ENCODE data around the gene CNGA2. TPM values are rescaled to one million over a fixed set of nuclear protein-coding genes. Genes with fewer than 3 reads are reported as not detected.

CNGA2 gene
- total RNA-seq, 1 experiment from 2014 or later = not detected

DNA sequence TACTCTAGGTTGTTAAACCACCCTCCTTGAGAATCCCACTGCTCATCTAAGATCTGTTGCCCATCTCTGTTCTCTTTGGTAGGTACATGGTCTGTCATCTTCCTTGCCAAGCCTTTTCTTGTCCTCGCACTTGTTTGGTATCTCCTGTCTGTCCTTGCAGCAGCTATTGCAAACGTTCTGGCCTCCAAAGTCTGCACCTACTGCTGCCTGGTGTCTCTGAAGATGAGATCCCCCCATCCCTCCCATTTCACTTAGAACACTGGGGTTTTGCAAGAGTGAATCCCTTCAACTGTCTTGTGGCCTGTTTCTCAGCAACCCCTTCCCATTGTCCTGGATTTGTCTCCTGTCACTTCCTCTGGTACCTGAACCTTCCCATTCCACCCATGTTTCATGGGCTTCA is 673 bp downstream of the CNGA2 start:
- no peak for TF ChIP-seq POLR2AphosphoS5 (IDR thresholded peaks at IDR 0.05; ENCODE audit: low read depth, low read length)
- no peak for TF ChIP-seq YY1 (IDR thresholded peaks at IDR 0.05; ENCODE audit: extremely low read depth, insufficient replicate concordance, low read depth, low read length)
- no peak for TF ChIP-seq CEBPB (IDR thresholded peaks at IDR 0.05; ENCODE audit: low read depth)
- TF ChIP-seq POLR2A (IDR thresholded peaks at IDR 0.05; ENCODE audit: borderline replicate concordance, extremely low read depth, insufficient read depth, insufficient read length) = no peak
- no peak for TF ChIP-seq SP1 (IDR thresholded peaks at IDR 0.05; ENCODE audit: low read depth)
- no peak for TF ChIP-seq SIN3A (IDR thresholded peaks at IDR 0.05; ENCODE audit: low read depth)
- no peak for TF ChIP-seq EZH2 (IDR thresholded peaks at IDR 0.05)
- no peak for TF ChIP-seq JUND (IDR thresholded peaks at IDR 0.05)
- no peak for TF ChIP-seq ZNF274 (IDR thresholded peaks at IDR 0.05; ENCODE audit: low read depth, low read length)
- TF ChIP-seq, protein P1, sequence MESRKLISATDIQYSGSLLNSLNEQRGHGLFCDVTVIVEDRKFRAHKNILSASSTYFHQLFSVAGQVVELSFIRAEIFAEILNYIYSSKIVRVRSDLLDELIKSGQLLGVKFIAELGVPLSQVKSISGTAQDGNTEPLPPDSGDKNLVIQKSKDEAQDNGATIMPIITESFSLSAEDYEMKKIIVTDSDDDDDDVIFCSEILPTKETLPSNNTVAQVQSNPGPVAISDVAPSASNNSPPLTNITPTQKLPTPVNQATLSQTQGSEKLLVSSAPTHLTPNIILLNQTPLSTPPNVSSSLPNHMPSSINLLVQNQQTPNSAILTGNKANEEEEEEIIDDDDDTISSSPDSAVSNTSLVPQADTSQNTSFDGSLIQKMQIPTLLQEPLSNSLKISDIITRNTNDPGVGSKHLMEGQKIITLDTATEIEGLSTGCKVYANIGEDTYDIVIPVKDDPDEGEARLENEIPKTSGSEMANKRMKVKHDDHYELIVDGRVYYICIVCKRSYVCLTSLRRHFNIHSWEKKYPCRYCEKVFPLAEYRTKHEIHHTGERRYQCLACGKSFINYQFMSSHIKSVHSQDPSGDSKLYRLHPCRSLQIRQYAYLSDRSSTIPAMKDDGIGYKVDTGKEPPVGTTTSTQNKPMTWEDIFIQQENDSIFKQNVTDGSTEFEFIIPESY (IDR thresholded peaks at IDR 0.05; ENCODE audit: extremely low read depth, insufficient replicate concordance, low read length) = no peak
- no peak for TF ChIP-seq RAD21 (IDR thresholded peaks at IDR 0.05; ENCODE audit: low read depth)
- no peak for TF ChIP-seq ELF1 (IDR thresholded peaks at IDR 0.05; ENCODE audit: borderline replicate concordance, low read depth)
- TF ChIP-seq EGR1 (IDR thresholded peaks at IDR 0.05; ENCODE audit: low read depth) = no peak
- TF ChIP-seq SRF (IDR thresholded peaks at IDR 0.05; ENCODE audit: low read depth) = no peak
- TF ChIP-seq ZFX (IDR thresholded peaks at IDR 0.05) = no peak
- Histone ChIP-seq H3K4me3 (replicated peaks in 1 of 2; ENCODE audit: low read depth in 1 of 2, low read length in 2 of 2) (no peak overlapping the region), H3K4me1 (ENCODE audit: control insufficient read depth in 1 of 2, insufficient read depth in 2 of 2, low read length in 2 of 2) (no peaks in the 10 kb centered on the region), H3K9ac (ENCODE audit: low read length) (no peak overlapping the region), H4K20me1 (ENCODE audit: insufficient read depth) (no peaks in the 10 kb centered on the region), H3K27me3 (ENCODE audit: insufficient read depth, low read length) (0 out of 2 replicates have a peak, but pooled peaks cover 14% of the 10 kb centered on the region), H3K79me2 (ENCODE audit: insufficient read depth, low read length) (no peaks in the 10 kb centered on the region), H2AFZ (ENCODE audit: low read depth, low read length, poor library complexity, severe bottlenecking) (no peak overlapping the region), H3K36me3 (ENCODE audit: control insufficient read depth in 1 of 2, insufficient read depth in 2 of 2, low read length in 2 of 2) (no peaks in the 10 kb centered on the region), H3K9me2 (ENCODE audit: insufficient read depth) (no peaks in the 10 kb centered on the region), H3K4me2 (ENCODE audit: low read length) (no peak overlapping the region), H3K9me3 (ENCODE audit: control insufficient read depth in 1 of 2, insufficient read depth in 1 of 2, low read depth in 1 of 2, low read length in 2 of 2) (no peaks in the 10 kb centered on the region), H3K27ac (ENCODE audit: low read depth, low read length) (no peak overlapping the region)
- intact Hi-C loops (cut with micrococcal nuclease) = no loop called here
- RAD21 ChIA-PET (ENCODE audit: low non-redundant PET in 1 of 2, low total read pairs in 2 of 2, uncharacterized antibody in 2 of 2, unreplicated experiment in 2 of 2) = no interaction called here
- DNase-seq (ENCODE audit: low read depth, low spot score) (no peak), ATAC-seq (no peak)
- CTCF ChIA-PET = no interaction called here
- POLR2A ChIA-PET = no interaction called here
- BruUV-seq (replicated peaks) = no TSS peak
